Endothelial cell (in vitro differentiated cells): ENCODE results near the gene PDE6A. TPM values are rescaled to one million over a fixed set of nuclear protein-coding genes. Genes with fewer than 3 reads are reported as not detected.
A peak's percentile ranks its signal among the peaks of the same experiment; 100 is the strongest.

Source experiments
- DNase-seq: peaks from one replicate; pipeline ENCODE4 v3.0.0; 2021; ENCODE audit warnings: low spot score
- H3K27ac Mint-ChIP-seq: one replicate; pipeline ENCODE4 v1.8.0; 2021; ENCODE audit warnings: mixed read lengths, inconsistent platforms; ENCODE audit not compliant: unreplicated experiment
- H3K27me3 Mint-ChIP-seq: one replicate; pipeline ENCODE4 v1.8.0; 2021; ENCODE audit warnings: mild to moderate bottlenecking, moderate library complexity, mixed read lengths, inconsistent platforms; ENCODE audit not compliant: unreplicated experiment
- H3K36me3 Mint-ChIP-seq: one replicate; pipeline ENCODE4 v1.8.0; 2021; ENCODE audit warnings: mild to moderate bottlenecking, low read depth, mixed read lengths, inconsistent platforms; ENCODE audit not compliant: unreplicated experiment
- H3K4me1 Mint-ChIP-seq: one replicate; pipeline ENCODE4 v1.8.0; 2021; ENCODE audit warnings: mild to moderate bottlenecking, mixed read lengths, inconsistent platforms; ENCODE audit not compliant: unreplicated experiment
- H3K4me3 Mint-ChIP-seq: one replicate; pipeline ENCODE4 v1.8.0; 2021; ENCODE audit warnings: mild to moderate bottlenecking, mixed read lengths, inconsistent platforms; ENCODE audit not compliant: unreplicated experiment
- H3K9me3 Mint-ChIP-seq: one replicate; pipeline ENCODE4 v1.8.0; 2021; ENCODE audit warnings: mixed read lengths, inconsistent platforms; ENCODE audit not compliant: unreplicated experiment
- total RNA-seq: library from RNA; stranded (reverse); fragmentation: NEBNext Ultra II Directional; extraction: Animal tissue kit (Norgen Biotek cat#: 25700); gene quantifications from one replicate; pipeline ENCODE4 v1.2.1, GENCODE V29; 2021; ENCODE audit not compliant: unreplicated experiment
- TF ChIP-seq, protein P1 (sequence below): fragments of 200-600 bp; sonication (generic); IDR thresholded peaks from one replicate; pipeline ENCODE4 v1.5.0; 2021; ENCODE audit warnings: antibody characterized with exemption; ENCODE audit not compliant: unreplicated experiment

The PDE6A gene
- total RNA-seq, 1 donor from 2014 or later, result not detected

DNA sequence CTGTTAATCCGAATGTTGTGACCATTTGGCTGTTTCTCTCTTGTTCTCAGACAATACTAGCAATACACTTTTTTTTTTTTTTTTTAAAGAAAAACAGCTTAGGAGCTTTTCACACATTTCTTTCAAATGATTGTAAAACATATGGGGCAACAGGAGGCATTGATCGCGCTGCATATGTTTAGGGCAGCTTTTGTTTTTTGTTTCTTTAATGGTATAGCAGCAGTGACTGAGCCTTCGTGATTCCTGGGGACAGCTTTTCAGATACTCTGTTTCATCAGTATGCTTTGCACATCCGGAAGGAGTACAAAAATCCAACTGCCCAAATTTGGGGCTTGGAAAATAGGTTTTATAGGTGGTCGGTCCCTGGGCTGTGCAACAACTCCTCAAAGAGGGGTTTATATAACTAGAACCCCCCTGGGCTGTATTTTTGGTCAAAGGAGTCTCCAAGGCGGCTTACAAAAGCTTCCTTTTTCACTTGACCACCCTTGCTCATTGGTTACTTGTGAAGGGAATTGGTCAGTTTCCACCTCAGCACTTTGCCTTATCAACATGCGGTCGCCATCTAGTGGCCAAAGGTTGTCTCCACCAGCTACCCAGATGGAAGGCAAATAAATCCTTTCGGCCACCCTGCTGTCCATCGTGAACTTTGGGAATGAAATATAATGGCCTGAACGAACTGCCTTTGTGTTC lies 91.8 kb downstream of the PDE6A start:
- Mint-ChIP-seq H3K27ac (no peak overlapping the region), H3K27me3 (peaks cover 5% of the 10 kb centered on the region)
- DNase-seq, result peak; percentile 77

DNA sequence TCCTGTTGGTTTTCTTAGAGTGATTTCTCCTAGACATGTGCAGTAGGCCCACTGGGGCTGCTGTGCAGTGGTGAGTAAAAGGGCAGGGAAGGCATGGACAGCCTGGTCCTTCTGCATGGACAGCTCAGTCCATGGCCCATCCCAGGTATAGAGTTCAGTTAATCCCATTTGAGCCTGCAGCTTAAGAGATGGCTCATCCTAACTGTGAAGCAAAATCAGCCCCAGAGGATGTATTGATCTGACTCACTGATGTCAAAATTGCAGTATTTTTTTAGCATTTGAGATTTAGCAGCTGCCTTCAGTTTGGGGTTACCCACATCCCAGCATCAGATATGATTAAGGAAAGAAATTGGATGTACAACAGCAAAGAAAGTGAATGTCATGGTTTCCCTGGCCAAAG lies 93.4 kb downstream of the PDE6A start:
- TF ChIP-seq, protein P1, sequence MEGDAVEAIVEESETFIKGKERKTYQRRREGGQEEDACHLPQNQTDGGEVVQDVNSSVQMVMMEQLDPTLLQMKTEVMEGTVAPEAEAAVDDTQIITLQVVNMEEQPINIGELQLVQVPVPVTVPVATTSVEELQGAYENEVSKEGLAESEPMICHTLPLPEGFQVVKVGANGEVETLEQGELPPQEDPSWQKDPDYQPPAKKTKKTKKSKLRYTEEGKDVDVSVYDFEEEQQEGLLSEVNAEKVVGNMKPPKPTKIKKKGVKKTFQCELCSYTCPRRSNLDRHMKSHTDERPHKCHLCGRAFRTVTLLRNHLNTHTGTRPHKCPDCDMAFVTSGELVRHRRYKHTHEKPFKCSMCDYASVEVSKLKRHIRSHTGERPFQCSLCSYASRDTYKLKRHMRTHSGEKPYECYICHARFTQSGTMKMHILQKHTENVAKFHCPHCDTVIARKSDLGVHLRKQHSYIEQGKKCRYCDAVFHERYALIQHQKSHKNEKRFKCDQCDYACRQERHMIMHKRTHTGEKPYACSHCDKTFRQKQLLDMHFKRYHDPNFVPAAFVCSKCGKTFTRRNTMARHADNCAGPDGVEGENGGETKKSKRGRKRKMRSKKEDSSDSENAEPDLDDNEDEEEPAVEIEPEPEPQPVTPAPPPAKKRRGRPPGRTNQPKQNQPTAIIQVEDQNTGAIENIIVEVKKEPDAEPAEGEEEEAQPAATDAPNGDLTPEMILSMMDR, result no peak
- peaks cover 15% of the 10 kb centered on the region for H3K36me3 Mint-ChIP-seq

More for the DNA sequence above, 91.8 kb downstream of the PDE6A start:
- Mint-ChIP-seq H3K4me1 (no peaks in the 10 kb centered on the region), H3K9me3 (no peaks in the 10 kb centered on the region), H3K36me3 (peaks cover 7% of the 10 kb centered on the region), H3K4me3 (no peak overlapping the region)
- TF ChIP-seq, protein P1, result peak; percentile 87

DNA sequence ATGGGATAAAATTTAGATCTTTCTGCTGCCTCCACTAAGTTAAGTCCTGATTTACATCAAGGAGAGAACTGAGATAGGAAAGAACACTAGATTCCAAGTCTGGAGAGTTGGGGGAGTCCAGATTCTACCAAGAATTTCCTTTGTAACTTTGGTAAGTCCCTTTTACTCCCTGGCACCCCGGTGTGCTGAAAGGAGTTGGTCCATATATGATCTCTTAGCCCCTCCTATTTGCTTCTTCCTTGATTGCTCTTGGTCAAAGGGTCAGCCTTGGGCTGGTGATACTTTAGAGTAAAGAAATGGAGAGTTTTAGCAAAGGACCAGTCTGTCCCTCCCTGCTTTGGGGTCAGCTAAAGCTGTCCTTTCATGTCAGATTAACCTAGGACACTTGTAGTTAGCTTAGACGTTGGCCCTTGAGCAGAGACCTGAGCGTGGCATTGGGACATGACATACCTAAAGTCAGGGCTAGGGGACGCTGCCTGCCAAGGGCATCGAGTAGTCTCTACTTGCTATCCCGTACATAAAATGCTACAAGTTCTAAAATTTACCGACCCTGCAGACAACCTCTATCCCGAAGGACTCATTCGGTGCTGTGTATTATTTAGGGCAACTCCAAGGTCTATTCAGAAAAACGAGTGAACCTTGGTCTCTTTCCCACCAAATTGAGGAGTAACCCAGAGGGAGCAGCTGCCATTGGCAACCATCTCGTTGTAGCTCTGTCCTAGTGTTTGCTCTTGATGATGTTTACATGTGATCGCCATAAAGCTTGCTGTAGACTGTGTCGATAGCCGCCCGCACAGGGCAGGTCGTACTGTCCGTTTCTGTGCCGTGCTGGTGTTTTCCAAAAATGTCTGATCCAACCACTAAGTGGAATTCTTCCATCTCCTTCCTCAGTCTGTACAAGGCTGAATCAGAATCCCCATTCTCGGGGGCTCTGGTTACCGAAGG lies 94.4 kb downstream of the PDE6A start:
- no peaks in the 10 kb centered on the region for H3K9me3 Mint-ChIP-seq

More for the DNA sequence above, 93.4 kb downstream of the PDE6A start:
- DNase-seq, result no peak
- no peaks in the 10 kb centered on the region for H3K4me1 Mint-ChIP-seq
- no peak overlapping the region for H3K27ac Mint-ChIP-seq
- H3K9me3 Mint-ChIP-seq, result no peaks in the 10 kb centered on the region
- no peak overlapping the region for H3K4me3 Mint-ChIP-seq
- H3K27me3 Mint-ChIP-seq, result peaks cover 5% of the 10 kb centered on the region

DNA sequence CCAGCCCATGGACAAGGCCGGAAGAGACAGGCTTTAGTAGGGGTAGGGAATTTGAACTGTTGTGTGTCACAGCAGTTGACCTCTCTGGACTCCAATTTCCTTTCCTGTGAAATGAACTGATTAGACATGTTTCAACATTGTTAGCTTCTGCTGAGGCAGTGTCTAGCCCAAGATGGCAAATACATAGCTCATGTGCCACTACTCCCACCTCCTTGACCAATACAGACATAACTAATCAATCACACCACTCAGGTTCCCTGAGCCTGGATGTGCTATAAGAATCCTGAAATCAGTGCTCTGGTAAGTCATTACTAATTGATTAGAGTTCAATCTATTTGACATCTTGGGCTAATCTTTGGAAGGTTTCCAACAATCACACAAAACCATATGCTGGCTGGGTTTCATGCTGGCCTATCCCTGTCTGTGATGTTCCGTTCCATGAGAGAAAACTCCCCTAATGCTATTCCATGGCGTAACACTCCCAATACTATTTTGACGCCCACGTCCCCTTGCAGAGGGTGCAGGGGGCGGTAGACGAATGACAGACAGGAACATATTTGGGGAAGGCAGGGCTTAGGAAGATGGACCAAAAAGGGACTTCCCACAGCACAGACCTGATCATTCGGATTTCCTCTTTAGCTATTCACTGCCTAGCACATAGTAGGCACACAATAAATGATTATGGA lies 95.2 kb downstream of the PDE6A start:
- Mint-ChIP-seq H3K4me3 (no peak overlapping the region), H3K27me3 (peaks cover 5% of the 10 kb centered on the region), H3K27ac (no peak overlapping the region)

More for the DNA sequence above, 94.4 kb downstream of the PDE6A start:
- H3K4me1 Mint-ChIP-seq, result no peaks in the 10 kb centered on the region
- peaks cover 15% of the 10 kb centered on the region for H3K36me3 Mint-ChIP-seq
- peaks cover 5% of the 10 kb centered on the region for H3K27me3 Mint-ChIP-seq
- DNase-seq, result no peak
- no peak overlapping the region for H3K27ac Mint-ChIP-seq
- H3K4me3 Mint-ChIP-seq, result no peak overlapping the region
- TF ChIP-seq, protein P1, result no peak

More for the DNA sequence above, 95.2 kb downstream of the PDE6A start:
- Mint-ChIP-seq H3K4me1 (no peaks in the 10 kb centered on the region), H3K9me3 (no peaks in the 10 kb centered on the region), H3K36me3 (peaks cover 15% of the 10 kb centered on the region)
- DNase-seq, result no peak
- TF ChIP-seq, protein P1, result no peak
